ENCODE results near the gene C19orf85.
"Not testable (repeated sequence)": the region's sequence is repeated elsewhere in the genome, so short reads cannot be mapped to it uniquely, and the experiment has no call there.

Gene C19orf85

GRCh38 chr19:55455576-55456235 is 8.8 kb downstream of the C19orf85 start:
- DNase-seq, result no peak

GRCh38 chr19:55454787-55455243 is 9.7 kb downstream of the C19orf85 start:
- DNase-seq, result peak; percentile 25 to 72

GRCh38 chr19:55453511-55454260 is 10.9 kb downstream of the C19orf85 start:
- DNase-seq, result no peak

- DNase-seq, result peak; percentile 95 to 97
These were observed 11.7 kb downstream of the C19orf85 start for GRCh38 chr19:55452749-55453346.

- DNase-seq, result peak; percentile 50 to 72
These were observed 12.4 kb downstream of the C19orf85 start for GRCh38 chr19:55451965-55452748.

- no peak for DNase-seq
These were observed 13.2 kb downstream of the C19orf85 start for GRCh38 chr19:55451163-55451964.

- no peak for DNase-seq
These were observed 15.1 kb downstream of the C19orf85 start for GRCh38 chr19:55449469-55449868.

GRCh38 chr19:55448175-55448490 is 16.4 kb downstream of the C19orf85 start:
- DNase-seq, result not testable (repeated sequence)

GRCh38 chr19:55447421-55448174 is 17.0 kb downstream of the C19orf85 start:
- peak in 1 of 2 experiments; percentile 68 for DNase-seq

GRCh38 chr19:55446060-55446459 is 18.5 kb downstream of the C19orf85 start:
- DNase-seq, result no peak

- no peak for DNase-seq
These were observed 19.9 kb downstream of the C19orf85 start for GRCh38 chr19:55444646-55445045.

- no peak for DNase-seq
These were observed 20.6 kb downstream of the C19orf85 start for GRCh38 chr19:55443824-55444480.

GRCh38 chr19:55443045-55443823 is 21.3 kb downstream of the C19orf85 start, which contains the start of gene SHISA7:
SHISA7 (minus strand) TSS chr19:55443300; CDS start chr19:55442863, 437 bp downstream.
- peak in 1 of 2 experiments; percentile 59 for DNase-seq

GRCh38 chr19:55442372-55442961 is 22.1 kb downstream of the C19orf85 start:
- DNase-seq, result peak in 1 of 2 experiments; percentile 40

GRCh38 chr19:55441692-55442321 is 22.7 kb downstream of the C19orf85 start:
- peak in 1 of 2 experiments; percentile 21 for DNase-seq

- peak; percentile 33 to 63 for DNase-seq
These were observed 23.2 kb downstream of the C19orf85 start for GRCh38 chr19:55441319-55441691.

- no peak for DNase-seq
These were observed 24.0 kb downstream of the C19orf85 start for GRCh38 chr19:55440411-55441105.

GRCh38 chr19:55439052-55439451 is 25.5 kb downstream of the C19orf85 start:
- no peak for DNase-seq

All from NCI-H524 (cell line).